Measurements from ENCODE around the gene MMP19.

DNA sequence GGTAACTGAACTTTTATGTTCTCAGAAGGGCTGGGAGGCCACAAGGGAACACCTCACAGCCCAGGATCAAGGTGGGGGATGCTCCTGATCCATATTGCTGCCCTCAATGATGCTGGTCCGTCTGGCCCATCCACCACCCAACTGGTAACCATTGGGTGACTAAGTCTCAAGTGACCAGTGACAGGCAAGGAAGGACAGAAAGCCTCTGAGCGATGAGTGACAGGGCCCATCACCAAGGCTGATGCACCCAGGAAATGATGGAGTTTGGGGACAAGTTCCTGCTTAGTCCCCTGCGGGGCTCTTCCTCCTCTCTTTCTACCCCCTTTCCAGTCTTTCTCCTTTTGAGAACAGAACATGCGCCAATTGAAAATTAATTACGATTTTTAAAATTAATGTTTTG is 2.6 kb upstream of the MMP19 start:
- TF ChIP-seq POLR2A (IDR thresholded peaks at IDR 0.05; ENCODE audit: low read depth, low read length): no peak
- no peak for TF ChIP-seq TAF1 (IDR thresholded peaks at IDR 0.05; ENCODE audit: borderline replicate concordance, low read depth, low read length)

Measured in GM12892 (cell line).